Measurements from ENCODE around the gene CARD9.

The CARD9 gene

DNA sequence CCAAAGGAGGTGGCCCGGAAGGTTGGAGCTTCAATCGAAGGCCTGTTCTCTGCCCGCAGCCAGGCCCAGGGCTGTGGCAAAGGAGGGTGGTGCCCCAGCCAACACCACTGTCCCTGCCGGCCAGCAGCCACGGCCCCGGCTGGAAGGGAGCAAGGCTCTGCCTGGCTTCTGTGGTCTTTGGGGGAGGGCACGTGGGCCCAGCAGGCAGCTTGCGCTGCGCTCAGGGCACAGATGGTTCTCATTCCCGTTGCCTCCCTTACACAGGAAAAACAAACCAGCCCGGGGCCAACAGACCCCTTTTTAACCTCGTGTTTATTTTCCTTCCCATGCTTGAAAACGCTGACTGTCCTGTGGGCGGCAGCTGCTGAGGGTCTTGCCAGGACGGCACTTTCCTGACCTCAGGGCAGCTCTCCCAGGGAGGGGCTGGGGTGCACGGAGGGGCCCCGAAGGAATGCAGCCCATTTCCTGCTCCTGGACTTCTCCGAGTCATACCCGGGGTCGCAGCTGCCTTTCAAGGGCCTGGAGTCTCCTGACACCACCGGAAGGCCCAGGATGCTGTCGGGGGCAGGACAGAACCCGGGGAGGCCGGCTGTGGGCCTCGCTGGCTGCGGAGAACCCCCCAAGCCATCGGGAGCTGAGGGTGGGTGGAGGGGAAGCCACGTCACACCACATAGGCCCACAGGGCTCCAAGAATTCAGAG, 47.3 kb downstream of the CARD9 start:
- Histone ChIP-seq H4K20me1 (ENCODE audit: control insufficient read depth, insufficient read depth, low read depth, low read length) (no peaks in the 10 kb centered on the region), H3K4me1 (ENCODE audit: control insufficient read depth, low read length) (no peaks in the 10 kb centered on the region), H3K9me3 (ENCODE audit: control insufficient read depth, insufficient read depth, low read length) (no peaks in the 10 kb centered on the region), H3K4me3 (ENCODE audit: low read length) (no peak overlapping the region), H3K27ac (ENCODE audit: low read depth, low read length) (no peak overlapping the region), H3K4me2 (ENCODE audit: low read length) (no peak overlapping the region), H3K27me3 (ENCODE audit: control insufficient read depth, low read length) (peaks cover 19% of the 10 kb centered on the region), H3K36me3 (ENCODE audit: control insufficient read depth, low read length) (no peaks in the 10 kb centered on the region), H3K79me2 (ENCODE audit: control insufficient read depth, low read length) (no peaks in the 10 kb centered on the region), H3K9me2 (replicated peaks; ENCODE audit: control insufficient read depth, low read length) (no peaks in the 10 kb centered on the region), H3F3A (ENCODE audit: control insufficient read depth, insufficient read depth) (no peaks in the 10 kb centered on the region)
- no peak for TF ChIP-seq EZH2phosphoT487 (IDR thresholded peaks at IDR 0.05; ENCODE audit: borderline replicate concordance, low read length)
- TF ChIP-seq, protein P1, sequence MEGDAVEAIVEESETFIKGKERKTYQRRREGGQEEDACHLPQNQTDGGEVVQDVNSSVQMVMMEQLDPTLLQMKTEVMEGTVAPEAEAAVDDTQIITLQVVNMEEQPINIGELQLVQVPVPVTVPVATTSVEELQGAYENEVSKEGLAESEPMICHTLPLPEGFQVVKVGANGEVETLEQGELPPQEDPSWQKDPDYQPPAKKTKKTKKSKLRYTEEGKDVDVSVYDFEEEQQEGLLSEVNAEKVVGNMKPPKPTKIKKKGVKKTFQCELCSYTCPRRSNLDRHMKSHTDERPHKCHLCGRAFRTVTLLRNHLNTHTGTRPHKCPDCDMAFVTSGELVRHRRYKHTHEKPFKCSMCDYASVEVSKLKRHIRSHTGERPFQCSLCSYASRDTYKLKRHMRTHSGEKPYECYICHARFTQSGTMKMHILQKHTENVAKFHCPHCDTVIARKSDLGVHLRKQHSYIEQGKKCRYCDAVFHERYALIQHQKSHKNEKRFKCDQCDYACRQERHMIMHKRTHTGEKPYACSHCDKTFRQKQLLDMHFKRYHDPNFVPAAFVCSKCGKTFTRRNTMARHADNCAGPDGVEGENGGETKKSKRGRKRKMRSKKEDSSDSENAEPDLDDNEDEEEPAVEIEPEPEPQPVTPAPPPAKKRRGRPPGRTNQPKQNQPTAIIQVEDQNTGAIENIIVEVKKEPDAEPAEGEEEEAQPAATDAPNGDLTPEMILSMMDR (IDR thresholded peaks at IDR 0.05; ENCODE audit: low read depth, low read length, poor library complexity, severe bottlenecking): no peak

DNA sequence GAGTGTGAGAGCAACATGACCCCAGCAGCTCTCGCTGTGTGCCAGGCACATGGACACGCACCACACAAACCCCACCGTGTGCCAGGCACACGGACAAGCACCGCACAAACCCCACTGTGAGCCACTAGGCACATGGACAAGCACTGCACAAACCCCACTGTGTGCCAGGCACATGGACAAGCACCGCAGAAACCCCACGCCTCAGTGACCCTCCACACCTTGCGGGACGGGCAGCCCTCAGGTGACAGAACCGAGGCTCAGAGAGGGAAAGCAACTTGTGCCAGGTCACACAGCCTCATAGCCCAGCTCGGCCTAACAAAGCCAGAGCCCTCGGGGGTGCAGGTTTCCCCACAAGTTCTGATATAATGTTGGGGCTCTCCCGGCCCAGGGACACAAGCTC, 48.1 kb downstream of the CARD9 start:
- H3K4me1 ChIP-seq (ENCODE audit: control insufficient read depth, low read length): peaks cover 7% of the 10 kb centered on the region
- peaks cover 19% of the 10 kb centered on the region for H3K27me3 ChIP-seq (ENCODE audit: control insufficient read depth, low read length)
- no peaks in the 10 kb centered on the region for H3K9me2 ChIP-seq (replicated peaks; ENCODE audit: control insufficient read depth, low read length)
- TF ChIP-seq, protein P1 (IDR thresholded peaks at IDR 0.05; ENCODE audit: low read depth, low read length, poor library complexity, severe bottlenecking): no peak
- TF ChIP-seq EZH2phosphoT487 (IDR thresholded peaks at IDR 0.05; ENCODE audit: borderline replicate concordance, low read length): no peak
- H3K79me2 ChIP-seq (ENCODE audit: control insufficient read depth, low read length): no peaks in the 10 kb centered on the region
- no peaks in the 10 kb centered on the region for H3F3A ChIP-seq (ENCODE audit: control insufficient read depth, insufficient read depth)
- no peak overlapping the region for H3K27ac ChIP-seq (ENCODE audit: low read depth, low read length)
- no peaks in the 10 kb centered on the region for H4K20me1 ChIP-seq (ENCODE audit: control insufficient read depth, insufficient read depth, low read depth, low read length)
- no peak overlapping the region for H3K4me2 ChIP-seq (ENCODE audit: low read length)
- H3K4me3 ChIP-seq (ENCODE audit: low read length): no peak overlapping the region
- no peaks in the 10 kb centered on the region for H3K36me3 ChIP-seq (ENCODE audit: control insufficient read depth, low read length)
- H3K9me3 ChIP-seq (ENCODE audit: control insufficient read depth, insufficient read depth, low read length): no peaks in the 10 kb centered on the region

DNA sequence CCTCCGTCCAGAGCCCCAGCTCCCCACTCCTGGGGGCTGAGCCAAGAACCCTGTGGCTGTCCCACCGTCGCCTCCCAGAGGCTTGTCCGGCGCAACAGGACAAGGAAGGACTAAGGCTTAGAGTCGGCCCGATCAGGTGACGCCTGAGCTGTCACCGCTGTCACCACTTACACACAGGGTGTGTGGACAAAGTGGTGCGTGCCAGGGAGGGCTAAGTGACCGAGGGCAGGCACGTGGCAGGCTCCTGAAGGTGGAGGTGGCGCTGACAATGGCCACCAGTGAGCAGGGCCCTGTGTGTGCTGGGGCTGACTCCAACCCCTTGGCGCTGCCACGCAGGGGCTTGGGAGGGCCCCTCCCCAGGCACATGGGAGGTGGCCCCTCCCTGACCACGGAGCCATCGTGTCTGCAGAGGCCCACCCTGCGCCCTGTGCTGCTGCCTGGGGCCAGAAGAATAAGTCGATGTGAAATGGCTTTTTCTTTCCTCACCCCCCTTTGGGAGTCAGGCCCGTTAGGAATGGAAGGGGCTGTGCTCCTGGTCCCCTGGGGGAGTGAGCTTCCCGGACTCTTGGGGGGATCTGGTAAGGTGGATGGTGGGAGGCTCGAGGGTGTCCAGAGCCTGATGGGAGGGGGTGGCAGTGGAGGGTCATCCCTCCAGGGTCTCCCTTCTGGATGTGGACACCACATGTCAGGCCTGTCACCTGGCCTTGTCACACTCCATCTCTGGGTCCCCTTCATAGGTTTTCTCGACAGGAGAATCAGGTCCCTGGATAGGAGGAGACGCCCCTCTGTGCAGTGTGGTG, 48.8 kb downstream of the CARD9 start:
- Histone ChIP-seq H3K4me3 (ENCODE audit: low read length) (no peak overlapping the region), H3K9me3 (ENCODE audit: control insufficient read depth, insufficient read depth, low read length) (no peaks in the 10 kb centered on the region), H3K79me2 (ENCODE audit: control insufficient read depth, low read length) (no peaks in the 10 kb centered on the region), H3K4me2 (ENCODE audit: low read length) (no peak overlapping the region), H3F3A (ENCODE audit: control insufficient read depth, insufficient read depth) (no peaks in the 10 kb centered on the region), H3K9me2 (replicated peaks; ENCODE audit: control insufficient read depth, low read length) (no peaks in the 10 kb centered on the region), H3K36me3 (ENCODE audit: control insufficient read depth, low read length) (no peaks in the 10 kb centered on the region), H3K27ac (ENCODE audit: low read depth, low read length) (no peak overlapping the region), H4K20me1 (ENCODE audit: control insufficient read depth, insufficient read depth, low read depth, low read length) (no peaks in the 10 kb centered on the region), H3K27me3 (ENCODE audit: control insufficient read depth, low read length) (peaks cover 19% of the 10 kb centered on the region), H3K4me1 (ENCODE audit: control insufficient read depth, low read length) (peaks cover 13% of the 10 kb centered on the region)
- TF ChIP-seq, protein P1 (IDR thresholded peaks at IDR 0.05; ENCODE audit: low read depth, low read length, poor library complexity, severe bottlenecking): no peak
- TF ChIP-seq EZH2phosphoT487 (IDR thresholded peaks at IDR 0.05; ENCODE audit: borderline replicate concordance, low read length): no peak

Data from DOHH2 (cell line).